ENCODE data around the gene CSK.
"Not testable (repeated sequence)": the region's sequence is repeated elsewhere in the genome, so short reads cannot be mapped to it uniquely, and the experiment has no call there.

CSK gene

GRCh38 chr15:74773329-74773728 is 8.6 kb upstream of the CSK start:
- DNase-seq: no peak

- DNase-seq: no peak
These were observed 8.1 kb upstream of the CSK start for GRCh38 chr15:74773731-74774252.

- no peak for DNase-seq
These were observed 6.7 kb upstream of the CSK start for GRCh38 chr15:74775132-74775562.

GRCh38 chr15:74775894-74776293 is 6.0 kb upstream of the CSK start:
- no peak for DNase-seq

GRCh38 chr15:74776821-74777768 is 4.8 kb upstream of the CSK start:
- peak; percentile 93 for DNase-seq

- DNase-seq: peak; percentile 66
These were observed 3.9 kb upstream of the CSK start for GRCh38 chr15:74777769-74778598.

GRCh38 chr15:74778599-74778970 is 3.3 kb upstream of the CSK start:
- no peak for DNase-seq

- no peak for DNase-seq
These were observed 2.7 kb upstream of the CSK start for GRCh38 chr15:74779162-74779648.

- DNase-seq: peak; percentile 96
These were observed 1.1 kb upstream of the CSK start for GRCh38 chr15:74780523-74781430.

GRCh38 chr15:74782259-74783071 is 585 bp downstream of the CSK start:
- DNase-seq: no peak

GRCh38 chr15:74783072-74783807 is 1.4 kb downstream of the CSK start:
- peak; percentile 82 for DNase-seq

GRCh38 chr15:74783808-74784175 is 1.9 kb downstream of the CSK start:
- no peak for DNase-seq

- DNase-seq: no peak
These were observed 2.7 kb downstream of the CSK start for GRCh38 chr15:74784426-74785193.

- DNase-seq: no peak
These were observed 3.5 kb downstream of the CSK start for GRCh38 chr15:74785194-74786032.

GRCh38 chr15:74786081-74786480 is 4.2 kb downstream of the CSK start:
- DNase-seq: not testable (repeated sequence)

GRCh38 chr15:74786551-74787165 is 4.8 kb downstream of the CSK start:
- DNase-seq: no peak

- DNase-seq: peak; percentile 96
These were observed 5.6 kb downstream of the CSK start for GRCh38 chr15:74787251-74788041.

Measured in GF-D8 (cell line).